ENCODE results near the gene OR10H4.
"Not testable (repeated sequence)": the region's sequence is repeated elsewhere in the genome, so short reads cannot be mapped to it uniquely, and the experiment has no call there.

The OR10H4 gene

GRCh38 chr19:15948223-15949058 is at the start of gene OR10H4:
TSS of gene OR10H4 (plus strand) at chr19:15949008. CDS start at chr19:15949008, 0 bp downstream.
- DNase-seq (ENCODE audit: low spot score), result no peak

GRCh38 chr19:15899561-15899960 is 49.2 kb upstream of the OR10H4 start:
- DNase-seq (ENCODE audit: low spot score), result not testable (repeated sequence)

- DNase-seq (ENCODE audit: low spot score), result not testable (repeated sequence)
These were observed 48.8 kb upstream of the OR10H4 start for GRCh38 chr19:15900032-15900431.

DNA sequence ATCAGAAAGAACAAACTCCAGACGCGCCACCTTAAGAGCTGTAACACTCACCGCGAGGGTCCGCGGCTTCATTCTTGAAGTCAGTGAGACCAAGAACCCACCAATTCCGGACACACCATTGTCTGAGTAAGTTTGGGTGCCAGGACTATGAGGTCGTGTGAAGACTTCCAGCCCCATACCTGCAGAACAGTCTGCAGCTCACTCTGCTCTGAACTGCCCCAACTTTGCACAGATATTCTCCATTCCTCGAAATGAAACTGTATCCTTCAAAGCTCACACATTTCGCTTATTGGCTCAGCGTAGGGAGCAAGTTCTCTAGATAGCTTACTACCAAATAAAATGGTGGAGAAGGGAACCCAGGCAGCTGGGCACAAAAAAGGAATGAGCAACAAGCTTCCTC is 48.3 kb upstream of the OR10H4 start:
- no peak for DNase-seq (ENCODE audit: low spot score)

DNA sequence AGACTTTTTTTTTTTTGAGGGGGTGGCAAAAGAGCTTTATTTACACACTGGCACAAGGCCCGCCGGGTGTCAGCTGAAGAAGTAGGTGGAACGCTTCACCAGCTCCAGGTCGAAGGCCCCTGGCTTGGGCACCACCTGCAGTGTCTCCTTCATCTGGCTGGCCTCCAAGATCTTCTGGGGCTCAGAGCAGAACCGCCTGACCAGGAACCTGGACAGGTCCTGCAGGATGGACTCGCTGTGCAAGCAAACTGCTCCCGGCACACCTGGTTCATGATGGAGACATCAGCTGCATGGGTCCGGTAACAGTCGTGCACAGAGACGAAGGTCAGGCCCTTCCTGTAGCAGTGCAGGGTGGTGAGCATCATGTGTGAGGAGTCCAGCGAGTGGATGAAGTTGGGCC is 46.6 kb upstream of the OR10H4 start:
- DNase-seq (ENCODE audit: low spot score), result no peak

GRCh38 chr19:15902898-15903297 is 45.9 kb upstream of the OR10H4 start:
- DNase-seq (ENCODE audit: low spot score), result not testable (repeated sequence)

GRCh38 chr19:15905026-15905425 is 43.8 kb upstream of the OR10H4 start:
- no peak for DNase-seq (ENCODE audit: low spot score)

GRCh38 chr19:15911599-15912235 is 37.1 kb upstream of the OR10H4 start:
- no peak for DNase-seq (ENCODE audit: low spot score)

- DNase-seq (ENCODE audit: low spot score), result no peak
These were observed 35.4 kb upstream of the OR10H4 start for GRCh38 chr19:15913384-15913783.

DNA sequence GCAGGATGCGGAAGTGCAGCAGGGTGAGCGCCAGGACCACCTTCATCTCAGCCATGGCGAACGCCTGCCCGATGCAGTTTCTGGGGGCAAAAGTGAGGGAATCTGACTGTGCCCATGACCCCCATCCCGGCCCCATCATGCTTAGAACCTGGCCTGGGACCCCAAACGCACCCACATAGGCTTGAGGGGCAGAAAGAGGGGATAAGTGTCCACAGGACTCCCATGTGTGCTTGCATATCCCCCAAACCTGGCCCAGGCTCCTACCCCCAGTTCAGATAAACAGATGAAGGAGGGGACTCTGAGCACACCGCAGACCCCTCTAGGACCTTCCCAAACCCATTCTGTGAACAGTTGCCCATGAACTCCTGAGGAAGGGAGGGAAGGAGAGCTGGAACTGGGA is 35.0 kb upstream of the OR10H4 start:
- no peak for DNase-seq (ENCODE audit: low spot score)

DNA sequence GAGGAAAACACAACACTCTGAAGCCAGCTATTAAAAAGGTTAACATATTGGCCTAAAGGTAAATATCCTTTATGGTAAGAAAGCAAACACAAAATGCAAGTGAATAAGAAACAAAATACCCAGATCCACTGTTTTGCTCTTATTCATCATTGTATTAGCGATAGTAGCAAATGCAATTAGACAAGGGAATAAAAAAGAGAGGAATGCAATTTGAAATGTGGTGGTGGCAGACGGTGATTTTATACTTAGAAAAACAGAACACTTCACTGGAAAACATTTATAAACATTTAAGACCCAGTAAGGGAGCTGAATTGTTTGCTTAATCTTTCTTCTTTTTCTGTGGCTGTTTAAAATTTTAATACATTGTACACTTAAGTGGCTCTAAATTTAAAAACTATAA is 33.7 kb upstream of the OR10H4 start:
- no peak for DNase-seq (ENCODE audit: low spot score)

DNA sequence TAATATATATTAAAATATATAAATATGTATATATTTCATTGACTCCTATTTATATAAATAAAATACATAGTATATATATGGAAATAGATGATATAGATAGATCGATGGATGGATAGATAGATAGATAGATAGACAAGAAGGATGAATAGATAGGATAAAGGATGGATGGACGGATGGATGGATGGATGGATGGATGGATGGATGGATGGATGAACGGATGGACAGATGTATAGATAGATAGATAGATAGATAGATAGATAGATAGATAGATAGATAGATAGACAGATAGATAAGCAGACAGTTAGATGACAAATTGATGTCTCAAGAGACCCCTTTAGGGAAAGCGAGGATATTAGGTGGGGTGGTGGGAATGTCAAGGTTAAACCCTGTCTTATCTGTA is 29.6 kb upstream of the OR10H4 start:
- DNase-seq (ENCODE audit: low spot score), result no peak

DNA sequence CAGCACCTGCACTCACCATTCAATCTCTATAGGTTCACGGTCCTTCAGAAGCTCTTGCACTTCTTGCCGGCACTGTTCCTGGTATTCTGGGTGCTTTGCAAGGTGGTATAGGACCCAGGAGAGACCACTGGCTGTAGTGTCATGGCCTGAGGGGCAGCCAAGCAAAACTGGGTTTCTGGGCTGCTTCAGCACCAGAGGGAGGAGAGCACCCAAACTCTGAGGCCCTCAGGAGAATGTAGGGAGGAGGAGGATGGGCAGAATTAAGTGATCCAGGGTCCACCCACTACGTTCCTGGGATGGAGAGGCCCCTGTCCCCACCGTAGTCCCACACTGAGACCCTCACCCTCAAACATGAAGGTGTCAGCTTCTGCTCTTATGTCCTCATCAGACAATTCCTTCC is 26.8 kb upstream of the OR10H4 start:
- DNase-seq (ENCODE audit: low spot score), result no peak

- no peak for DNase-seq (ENCODE audit: low spot score)
These were observed 25.1 kb upstream of the OR10H4 start for GRCh38 chr19:15923702-15924101.

DNA sequence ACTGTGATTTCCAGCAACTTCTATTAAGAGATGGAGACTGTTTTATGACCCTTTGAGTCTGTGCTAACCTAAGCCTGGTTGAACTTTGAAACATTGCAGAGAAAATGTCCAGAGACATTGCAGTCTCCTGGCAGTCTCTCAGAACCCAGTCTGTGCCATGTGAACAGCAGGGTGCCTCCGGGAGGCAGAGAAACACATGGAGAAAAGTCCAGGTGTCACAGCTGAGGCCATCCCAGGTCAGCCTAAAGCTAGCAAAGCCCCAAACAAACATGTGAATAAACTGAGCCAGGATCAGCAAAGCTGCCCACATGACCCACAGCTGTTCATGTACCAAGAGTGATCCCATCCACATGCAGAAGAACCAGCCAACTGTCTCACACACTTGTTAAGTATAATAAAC is 22.3 kb upstream of the OR10H4 start:
- DNase-seq (ENCODE audit: low spot score), result no peak

GRCh38 chr19:15928321-15928720 is 20.5 kb upstream of the OR10H4 start:
- DNase-seq (ENCODE audit: low spot score), result no peak

GRCh38 chr19:15933761-15934331 is 15.0 kb upstream of the OR10H4 start:
- not testable (repeated sequence) for DNase-seq (ENCODE audit: low spot score)

GRCh38 chr19:15934332-15935078 is 14.3 kb upstream of the OR10H4 start, which contains the start of gene CYP4F11:
TSS of gene CYP4F11 (minus strand) at chr19:15934529. CDS start at chr19:15934408, 121 bp downstream.
- no peak for DNase-seq (ENCODE audit: low spot score)

DNA sequence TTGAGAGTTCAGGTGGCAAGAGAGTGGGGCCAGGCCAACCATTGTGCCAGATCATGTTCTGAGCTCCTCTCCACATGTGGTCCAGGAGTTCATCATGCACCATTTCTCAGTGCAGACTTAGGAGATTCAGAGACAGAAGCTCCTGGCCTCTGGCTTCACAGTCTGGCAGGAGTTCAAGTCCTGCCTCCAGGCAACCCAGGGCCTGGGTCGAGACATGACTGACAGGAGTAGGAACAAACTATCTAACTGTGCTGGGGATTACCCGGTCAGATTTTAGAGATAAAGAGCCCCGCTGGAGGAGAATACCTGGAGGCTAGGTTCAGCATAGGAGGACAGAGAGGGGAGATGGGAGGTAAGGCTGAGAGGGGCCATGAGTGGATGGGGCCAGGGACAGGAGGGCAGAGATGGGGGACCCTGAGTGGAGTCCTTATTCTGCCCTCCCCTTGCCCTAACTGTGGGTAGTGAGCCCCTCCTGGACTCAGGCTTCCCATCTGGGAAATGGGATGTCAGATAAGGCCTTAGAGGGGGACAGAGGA is 13.6 kb upstream of the OR10H4 start:
- no peak for DNase-seq (ENCODE audit: low spot score)

DNA sequence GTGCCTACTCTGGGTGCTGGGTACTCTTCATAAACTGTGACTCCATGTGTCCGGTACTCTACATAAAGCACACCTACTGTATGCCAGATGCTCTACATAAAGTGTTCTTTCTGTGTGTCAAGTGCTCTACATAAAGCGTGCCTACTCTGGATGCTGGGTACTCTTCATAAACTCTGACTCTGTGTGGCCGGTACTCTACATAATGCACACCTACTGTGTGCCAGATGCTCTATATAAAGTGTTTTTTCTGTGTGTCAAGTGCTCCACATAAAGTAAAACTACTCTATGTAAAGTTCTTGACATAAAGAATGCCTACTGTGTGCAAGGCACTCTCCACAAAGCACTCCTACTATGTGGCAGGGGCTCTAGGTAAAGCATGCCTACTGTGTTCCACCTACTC is 12.6 kb upstream of the OR10H4 start:
- no peak for DNase-seq (ENCODE audit: low spot score)

DNA sequence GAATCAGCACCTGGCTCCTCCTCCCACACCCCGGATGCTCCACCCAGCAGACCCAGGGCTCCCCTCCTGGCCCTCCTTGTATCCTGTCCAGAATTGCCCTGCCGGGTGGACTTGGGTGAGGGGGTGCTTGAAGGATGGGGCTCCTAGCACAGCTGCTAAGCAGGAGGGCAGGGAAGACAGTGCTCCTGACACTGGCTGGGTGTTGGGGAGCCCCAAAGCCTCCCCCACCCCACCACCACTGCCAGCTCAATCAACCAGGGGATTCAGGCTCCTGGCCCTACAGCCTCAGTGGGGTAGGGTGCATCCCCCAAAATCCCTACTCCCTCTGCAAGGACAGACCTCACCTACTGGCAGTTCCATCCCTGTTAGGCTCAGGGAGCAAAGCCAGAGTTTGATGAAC is 11.9 kb upstream of the OR10H4 start:
- no peak for DNase-seq (ENCODE audit: low spot score)

DNA sequence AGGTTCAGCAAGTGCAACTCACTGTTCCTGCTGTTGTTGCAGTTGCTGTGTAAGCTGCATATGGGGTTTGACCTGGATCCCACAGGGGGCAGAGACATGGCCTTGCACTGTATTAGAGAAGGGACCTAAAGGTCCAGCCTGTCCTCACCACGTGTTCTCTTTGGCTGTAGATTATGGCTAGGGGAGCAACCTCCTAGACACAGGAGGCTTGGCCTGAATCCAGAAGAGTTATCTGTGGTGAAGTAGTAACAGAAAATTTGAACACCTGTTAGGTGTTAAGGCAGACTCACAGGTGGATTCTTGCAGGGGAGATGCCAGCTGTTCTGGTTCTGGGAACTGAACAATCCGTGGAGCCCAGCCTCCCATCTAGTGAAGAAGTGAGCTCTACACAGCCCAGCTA is 11.0 kb upstream of the OR10H4 start:
- no peak for DNase-seq (ENCODE audit: low spot score)
